Activated gamma-delta T cell treated with Interleukin-2 at 50 U/mL for 16 hours (primary cell): ENCODE data around the gene ZNF821.
"Not testable (repeated sequence)": the region's sequence is repeated elsewhere in the genome, so short reads cannot be mapped to it uniquely, and the experiment has no call there.

Experiments
- DNase-seq: peaks from one replicate; pipeline ENCODE4 v3.0.0-alpha.2; 2020

Gene ZNF821

GRCh38 chr16:71883849-71884638 lies at the start of gene ZNF821:
Gene ZNF821 (minus strand): TSS chr16:71884182. CDS start chr16:71879946, 4,236 bp downstream.
- DNase-seq = peak; percentile 67

GRCh38 chr16:71933017-71933416 lies 49.0 kb upstream of the ZNF821 start:
- no peak for DNase-seq

GRCh38 chr16:71931599-71931998 lies 47.6 kb upstream of the ZNF821 start:
- no peak for DNase-seq

GRCh38 chr16:71931001-71931400 lies 47.0 kb upstream of the ZNF821 start:
- DNase-seq = no peak

GRCh38 chr16:71930013-71930563 lies 46.1 kb upstream of the ZNF821 start:
- no peak for DNase-seq

GRCh38 chr16:71929048-71929447 lies 45.1 kb upstream of the ZNF821 start:
- no peak for DNase-seq

- no peak for DNase-seq
These were observed 43.8 kb upstream of the ZNF821 start for GRCh38 chr16:71927787-71928186.

- DNase-seq = no peak
These were observed 43.4 kb upstream of the ZNF821 start for GRCh38 chr16:71927383-71927782.

- DNase-seq = no peak
These were observed 40.7 kb upstream of the ZNF821 start for GRCh38 chr16:71924710-71925109.

- no peak for DNase-seq
These were observed 40.1 kb upstream of the ZNF821 start for GRCh38 chr16:71923941-71924690.

- no peak for DNase-seq
These were observed 36.7 kb upstream of the ZNF821 start for GRCh38 chr16:71920658-71921057.

GRCh38 chr16:71919035-71919434 lies 35.1 kb upstream of the ZNF821 start:
- DNase-seq = no peak

GRCh38 chr16:71917900-71918299 lies 33.9 kb upstream of the ZNF821 start:
- DNase-seq = no peak

- no peak for DNase-seq
These were observed 32.5 kb upstream of the ZNF821 start for GRCh38 chr16:71916397-71916920.

- DNase-seq = no peak
These were observed 31.4 kb upstream of the ZNF821 start for GRCh38 chr16:71915350-71915749.

GRCh38 chr16:71914802-71915201 lies 30.8 kb upstream of the ZNF821 start:
- DNase-seq = no peak

GRCh38 chr16:71912534-71913275 lies 28.7 kb upstream of the ZNF821 start:
- no peak for DNase-seq

- no peak for DNase-seq
These were observed 27.1 kb upstream of the ZNF821 start for GRCh38 chr16:71911121-71911520.

GRCh38 chr16:71905765-71906164 lies 21.8 kb upstream of the ZNF821 start:
- DNase-seq = not testable (repeated sequence)

GRCh38 chr16:71904239-71904638 lies 20.3 kb upstream of the ZNF821 start:
- no peak for DNase-seq

- DNase-seq = no peak
These were observed 19.6 kb upstream of the ZNF821 start for GRCh38 chr16:71903608-71904007.

- DNase-seq = no peak
These were observed 18.8 kb upstream of the ZNF821 start for GRCh38 chr16:71902656-71903365.
